Measurements from ENCODE around the gene SUV39H2.

The SUV39H2 gene

GRCh38 chr10:14917827-14918226, 39.2 kb downstream of the SUV39H2 start:
- TF ChIP-seq CTCF (conservative IDR thresholded peaks at IDR 0.05; ENCODE audit: low read length), result no peak

GRCh38 chr10:14918964-14919363, 40.3 kb downstream of the SUV39H2 start:
- no peak for TF ChIP-seq CTCF (conservative IDR thresholded peaks at IDR 0.05; ENCODE audit: low read length)
- no peak for DNase-seq (ENCODE audit: low read depth)
- no peak overlapping the region for H3K4me3 ChIP-seq (ENCODE audit: low read length)

More at GRCh38 chr10:14917827-14918226, 39.2 kb downstream of the SUV39H2 start:
- H3K4me3 ChIP-seq (ENCODE audit: low read length), result no peak overlapping the region
- DNase-seq (ENCODE audit: low read depth), result no peak

- H3K4me3 ChIP-seq (ENCODE audit: low read length), result no peak overlapping the region
- DNase-seq (ENCODE audit: low read depth), result no peak
- no peak for TF ChIP-seq CTCF (conservative IDR thresholded peaks at IDR 0.05; ENCODE audit: low read length)
Observed at GRCh38 chr10:14924013-14924412, 45.3 kb downstream of the SUV39H2 start.

- TF ChIP-seq CTCF (conservative IDR thresholded peaks at IDR 0.05; ENCODE audit: low read length), result no peak
- H3K4me3 ChIP-seq (ENCODE audit: low read length), result no peak overlapping the region
- no peak for DNase-seq (ENCODE audit: low read depth)
Observed at GRCh38 chr10:14925268-14925667, 46.6 kb downstream of the SUV39H2 start.

- no peak for TF ChIP-seq CTCF (conservative IDR thresholded peaks at IDR 0.05; ENCODE audit: low read length)
- no peak for DNase-seq (ENCODE audit: low read depth)
- no peak overlapping the region for H3K4me3 ChIP-seq (ENCODE audit: low read length)
Observed at GRCh38 chr10:14926061-14926470, 47.4 kb downstream of the SUV39H2 start.

- no peak for TF ChIP-seq CTCF (conservative IDR thresholded peaks at IDR 0.05; ENCODE audit: low read length)
- H3K4me3 ChIP-seq (ENCODE audit: low read length), result no peak overlapping the region
- no peak for DNase-seq (ENCODE audit: low read depth)
Observed at GRCh38 chr10:14926722-14927416, 48.2 kb downstream of the SUV39H2 start.

GRCh38 chr10:14930610-14931009, 51.9 kb downstream of the SUV39H2 start:
- H3K4me3 ChIP-seq (ENCODE audit: low read length), result no peak overlapping the region
- no peak for DNase-seq (ENCODE audit: low read depth)
- TF ChIP-seq CTCF (conservative IDR thresholded peaks at IDR 0.05; ENCODE audit: low read length), result no peak

All from AG10803 (cell line).